ENCODE results near the gene CPM.
A peak's percentile ranks its signal among the peaks of the same experiment; 100 is the strongest.
"Not testable (repeated sequence)": the region's sequence is repeated elsewhere in the genome, so short reads cannot be mapped to it uniquely, and the experiment has no call there.

CPM gene

DNA sequence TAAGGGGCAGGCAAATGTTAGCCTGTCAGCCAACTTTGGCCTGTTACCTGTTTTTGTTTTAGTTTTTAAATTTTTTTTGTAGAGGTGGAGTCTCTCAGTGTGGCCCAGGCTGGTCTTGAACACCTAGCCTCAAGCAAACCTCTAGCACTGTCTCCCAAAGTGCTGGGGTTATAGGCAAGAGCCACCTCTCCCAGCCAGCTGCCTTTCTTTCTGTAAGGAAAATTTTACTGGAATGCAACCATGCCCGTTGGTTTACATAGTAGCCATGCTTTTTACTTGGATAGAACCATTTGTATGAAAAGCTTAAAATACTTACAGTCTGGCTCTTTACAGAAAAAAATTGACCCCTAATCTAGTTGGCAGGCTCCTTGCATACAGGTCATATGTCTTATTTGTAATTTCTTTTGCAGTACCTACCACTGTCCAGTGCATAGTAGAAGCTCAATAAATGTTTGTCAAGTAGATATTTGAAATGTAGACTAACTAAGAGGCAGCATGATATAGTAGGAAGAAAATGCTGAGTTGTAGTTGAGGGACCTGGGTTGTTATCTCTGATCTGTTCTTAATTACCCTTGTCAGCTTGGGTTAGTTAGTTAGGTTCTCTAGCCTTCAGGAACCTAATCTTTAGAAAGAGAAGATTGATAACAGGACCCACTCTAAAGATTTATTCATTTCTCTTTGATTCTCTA is 120.3 kb downstream of the CPM start:
- no peak overlapping the region for H3K27ac ChIP-seq
- TF ChIP-seq ZFX (IDR thresholded peaks at IDR 0.05; ENCODE audit: borderline replicate concordance): no peak

GRCh38 chr12:68811573-68811972 is 121.4 kb downstream of the CPM start:
- not testable (repeated sequence) for H3K27ac ChIP-seq

GRCh38 chr12:68810027-68810389 is 123.0 kb downstream of the CPM start:
- H3K27ac ChIP-seq: peak overlapping the region; percentile 100

DNA sequence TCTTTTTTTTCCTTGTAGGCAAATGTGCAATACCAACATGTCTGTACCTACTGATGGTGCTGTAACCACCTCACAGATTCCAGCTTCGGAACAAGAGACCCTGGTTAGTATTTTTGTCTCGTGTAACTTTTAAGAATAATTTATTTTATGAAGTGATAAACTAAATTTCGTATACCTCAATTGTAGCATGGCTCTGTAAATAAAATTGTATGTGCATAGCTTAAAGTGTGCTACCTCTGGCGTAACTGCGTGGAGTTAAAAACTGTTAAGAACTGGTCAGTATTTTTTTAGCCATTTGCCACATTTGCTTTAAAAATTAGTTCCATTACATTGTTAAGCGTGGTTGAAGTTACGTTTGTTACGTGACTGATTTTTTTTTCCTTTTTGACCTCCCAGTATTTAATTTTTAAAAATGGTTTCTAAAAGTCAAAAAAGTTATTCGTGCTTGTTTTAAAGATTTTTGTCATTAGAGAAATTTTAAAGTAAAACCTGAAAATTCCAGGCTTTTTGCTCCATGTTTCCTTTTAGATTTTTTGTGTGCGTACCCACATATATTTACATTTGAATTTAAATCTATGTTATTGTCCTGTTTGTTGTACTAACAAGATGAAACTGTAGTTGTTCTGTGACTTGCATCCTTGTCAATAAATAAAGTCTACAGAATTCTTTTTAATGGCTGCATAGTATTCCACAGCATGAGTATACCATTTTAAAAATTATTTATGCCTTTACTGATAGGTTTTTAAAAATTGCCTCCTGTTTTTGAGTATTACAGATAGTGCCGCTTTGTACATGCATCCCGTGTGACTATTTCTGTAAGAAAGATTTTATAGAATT is 123.6 kb downstream of the CPM start:
- H3K27ac ChIP-seq: peak overlapping the region; percentile 100
- TF ChIP-seq, protein P1, sequence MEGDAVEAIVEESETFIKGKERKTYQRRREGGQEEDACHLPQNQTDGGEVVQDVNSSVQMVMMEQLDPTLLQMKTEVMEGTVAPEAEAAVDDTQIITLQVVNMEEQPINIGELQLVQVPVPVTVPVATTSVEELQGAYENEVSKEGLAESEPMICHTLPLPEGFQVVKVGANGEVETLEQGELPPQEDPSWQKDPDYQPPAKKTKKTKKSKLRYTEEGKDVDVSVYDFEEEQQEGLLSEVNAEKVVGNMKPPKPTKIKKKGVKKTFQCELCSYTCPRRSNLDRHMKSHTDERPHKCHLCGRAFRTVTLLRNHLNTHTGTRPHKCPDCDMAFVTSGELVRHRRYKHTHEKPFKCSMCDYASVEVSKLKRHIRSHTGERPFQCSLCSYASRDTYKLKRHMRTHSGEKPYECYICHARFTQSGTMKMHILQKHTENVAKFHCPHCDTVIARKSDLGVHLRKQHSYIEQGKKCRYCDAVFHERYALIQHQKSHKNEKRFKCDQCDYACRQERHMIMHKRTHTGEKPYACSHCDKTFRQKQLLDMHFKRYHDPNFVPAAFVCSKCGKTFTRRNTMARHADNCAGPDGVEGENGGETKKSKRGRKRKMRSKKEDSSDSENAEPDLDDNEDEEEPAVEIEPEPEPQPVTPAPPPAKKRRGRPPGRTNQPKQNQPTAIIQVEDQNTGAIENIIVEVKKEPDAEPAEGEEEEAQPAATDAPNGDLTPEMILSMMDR (IDR thresholded peaks at IDR 0.05): no peak
- no peak for TF ChIP-seq ZFX (IDR thresholded peaks at IDR 0.05; ENCODE audit: borderline replicate concordance)

GRCh38 chr12:68808388-68809189 is 124.4 kb downstream of the CPM start:
- TF ChIP-seq, protein P1 (IDR thresholded peaks at IDR 0.05): peak; percentile 64
- no peak for TF ChIP-seq ZFX (IDR thresholded peaks at IDR 0.05; ENCODE audit: borderline replicate concordance)
- H3K27ac ChIP-seq: peak overlapping the region; percentile 100

- H3K27ac ChIP-seq: peak within 1 kb of the TSS; percentile 100
- TF ChIP-seq, protein P1 (IDR thresholded peaks at IDR 0.05): peak; percentile 89
- TF ChIP-seq ZFX (IDR thresholded peaks at IDR 0.05; ENCODE audit: borderline replicate concordance): no peak
Observed at GRCh38 chr12:68807576-68808387, 125.2 kb downstream of the CPM start, which contains the start of gene MDM2. Gene MDM2 (plus strand): TSS chr12:68808177. CDS start chr12:68808478, 301 bp downstream.

GRCh38 chr12:68807274-68807575 is 125.7 kb downstream of the CPM start:
- H3K27ac ChIP-seq: peak overlapping the region; percentile 100

DNA sequence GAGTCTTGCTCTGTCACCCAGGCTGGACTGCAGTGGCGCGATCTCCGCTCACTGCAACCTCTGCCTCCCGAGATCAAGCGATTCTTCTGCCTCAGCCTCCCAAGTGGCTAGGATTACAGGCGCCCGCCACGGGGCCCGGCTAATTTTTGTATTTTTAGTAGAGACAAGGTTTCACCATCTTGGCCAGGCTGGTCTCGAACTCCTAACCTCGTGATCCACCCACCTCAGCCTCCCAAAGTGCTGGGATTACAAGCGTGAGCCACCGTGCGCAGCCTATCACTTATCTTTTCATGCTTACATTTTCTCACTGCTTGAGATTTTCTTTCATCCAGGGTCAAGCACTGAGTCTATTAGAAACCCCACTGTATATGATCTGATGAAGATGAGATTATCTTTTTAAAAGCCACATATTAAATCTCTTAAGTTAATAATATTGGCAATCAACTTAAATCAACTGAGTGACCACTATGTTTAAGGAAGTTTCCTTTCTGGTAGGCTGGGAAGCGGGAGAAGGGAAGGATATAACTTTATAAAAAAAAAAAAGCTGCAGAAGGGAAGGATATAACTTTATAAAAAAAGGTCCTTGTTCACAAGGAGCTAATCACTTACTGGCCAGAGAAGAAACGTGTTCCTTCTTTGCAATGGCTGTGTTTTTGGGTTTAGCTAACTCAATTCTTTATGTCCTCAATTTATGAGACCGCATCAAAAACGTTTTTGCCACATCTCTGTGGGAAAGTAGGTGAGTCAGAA is 126.3 kb downstream of the CPM start:
- TF ChIP-seq ZFX (IDR thresholded peaks at IDR 0.05; ENCODE audit: borderline replicate concordance): no peak
- TF ChIP-seq, protein P1 (IDR thresholded peaks at IDR 0.05): no peak
- H3K27ac ChIP-seq: peak overlapping the region; percentile 100

All from 22Rv1 (cell line).